Nephron (organoid): ENCODE results near the gene SLC4A5.
A peak's percentile ranks its signal among the peaks of the same experiment; 100 is the strongest.

Experiments used
- H3K27ac Mint-ChIP-seq, 3 experiments: 2 replicates each; pipeline ENCODE4 v1.8.0; 2020; ENCODE audit warnings: mixed read lengths in 3 of 3, mild to moderate bottlenecking in 2 of 3, moderate library complexity in 1 of 3
- H3K27me3 Mint-ChIP-seq: 2 replicates; pipeline ENCODE4 v1.8.0; 2021; ENCODE audit warnings: low read depth, mild to moderate bottlenecking, moderate library complexity, mixed read lengths
- H3K36me3 Mint-ChIP-seq: 2 replicates; pipeline ENCODE4 v1.8.0; 2020; ENCODE audit warnings: low read depth, mixed read lengths
- H3K4me1 Mint-ChIP-seq: 2 replicates; pipeline ENCODE4 v1.8.0; 2020; ENCODE audit warnings: mixed read lengths
- H3K4me3 Mint-ChIP-seq, 3 experiments: 2 replicates each; pipeline ENCODE4 v1.8.0; 2020; ENCODE audit warnings: mild to moderate bottlenecking in 3 of 3, mixed read lengths in 3 of 3, moderate library complexity in 2 of 3
- H3K9me3 Mint-ChIP-seq: 2 replicates; pipeline ENCODE4 v1.8.0; 2020; ENCODE audit warnings: mixed read lengths
- CTCF ChIP-seq, 3 experiments: fragments of 200-600 bp; sonication (generic); IDR thresholded peaks; one replicate each; pipeline ENCODE4 v1.5.0; 2021; ENCODE audit warnings: antibody characterized with exemption in 3 of 3; ENCODE audit not compliant: unreplicated experiment in 3 of 3

Gene SLC4A5

GRCh38 chr2:74181739-74182138 is 161.5 kb downstream of the SLC4A5 start:
- H3K9me3 Mint-ChIP-seq, result no peaks in the 10 kb centered on the region
- peak overlapping the region in 2 of 3 experiments; percentile 49 to 59 for H3K4me3 Mint-ChIP-seq
- H3K4me1 Mint-ChIP-seq, result peaks cover 7% of the 10 kb centered on the region
- H3K27me3 Mint-ChIP-seq, result no peaks in the 10 kb centered on the region
- peaks cover 6% of the 10 kb centered on the region for H3K36me3 Mint-ChIP-seq
- no peak for TF ChIP-seq CTCF (IDR thresholded peaks at IDR 0.05; ENCODE audit: unreplicated experiment in 3 of 3)
- H3K27ac Mint-ChIP-seq, result no peak overlapping the region

- TF ChIP-seq CTCF (IDR thresholded peaks at IDR 0.05; ENCODE audit: unreplicated experiment in 3 of 3), result peak; percentile 51 to 60 (median 60)
- no peaks in the 10 kb centered on the region for H3K27me3 Mint-ChIP-seq
- peak overlapping the region; percentile 85 to 98 (median 95) for H3K4me3 Mint-ChIP-seq
- peaks cover 14% of the 10 kb centered on the region for H3K4me1 Mint-ChIP-seq
- peak overlapping the region; percentile 92 to 97 (median 94) for H3K27ac Mint-ChIP-seq
- H3K9me3 Mint-ChIP-seq, result peaks cover 7% of the 10 kb centered on the region
- H3K36me3 Mint-ChIP-seq, result peaks cover 31% of the 10 kb centered on the region
Observed at GRCh38 chr2:74179063-74179865, 164.0 kb downstream of the SLC4A5 start.

GRCh38 chr2:74178211-74179062 is 164.8 kb downstream of the SLC4A5 start, which contains the start of gene MOB1A:
TSS of gene MOB1A (minus strand) at chr2:74178879. CDS start at chr2:74178674, 205 bp downstream.
- peak within 1 kb of the TSS; percentile 85 to 98 (median 95) for H3K4me3 Mint-ChIP-seq
- no peak for TF ChIP-seq CTCF (IDR thresholded peaks at IDR 0.05; ENCODE audit: unreplicated experiment in 3 of 3)
- H3K9me3 Mint-ChIP-seq, result peaks cover 7% of the 10 kb centered on the region
- peaks cover 14% of the 10 kb centered on the region for H3K4me1 Mint-ChIP-seq
- peaks cover 33% of the 10 kb centered on the region for H3K36me3 Mint-ChIP-seq
- no peaks in the 10 kb centered on the region for H3K27me3 Mint-ChIP-seq
- H3K27ac Mint-ChIP-seq, result peak within 1 kb of the TSS; percentile 92 to 97 (median 94)

GRCh38 chr2:74177696-74178095 is 165.5 kb downstream of the SLC4A5 start:
- Mint-ChIP-seq H3K4me1 (peaks cover 14% of the 10 kb centered on the region), H3K36me3 (peaks cover 38% of the 10 kb centered on the region), H3K27me3 (no peaks in the 10 kb centered on the region), H3K4me3 (peak overlapping the region; percentile 85 to 98 (median 95)), H3K27ac (peak overlapping the region; percentile 92 to 97 (median 94)), H3K9me3 (peaks cover 7% of the 10 kb centered on the region)
- TF ChIP-seq CTCF (IDR thresholded peaks at IDR 0.05; ENCODE audit: unreplicated experiment in 3 of 3), result no peak

GRCh38 chr2:74174909-74175308 is 168.3 kb downstream of the SLC4A5 start:
- TF ChIP-seq CTCF (IDR thresholded peaks at IDR 0.05; ENCODE audit: unreplicated experiment in 3 of 3), result no peak
- Mint-ChIP-seq H3K4me3 (peak overlapping the region; percentile 6 to 53 (median 17)), H3K36me3 (peaks cover 57% of the 10 kb centered on the region), H3K4me1 (peaks cover 14% of the 10 kb centered on the region), H3K27ac (no peak overlapping the region), H3K27me3 (no peaks in the 10 kb centered on the region), H3K9me3 (peaks cover 7% of the 10 kb centered on the region)
